HG03432 (cell line): ENCODE results near the gene PODXL.
A peak's percentile ranks its signal among the peaks of the same experiment; 100 is the strongest.
"Not testable (repeated sequence)": the region's sequence is repeated elsewhere in the genome, so short reads cannot be mapped to it uniquely, and the experiment has no call there.

ENCODE experiments used
- ATAC-seq: cut with Tn5 transposase; IDR thresholded peaks from one replicate; pipeline ENCODE4 v1.9.1; 2021; ENCODE audit warnings: mild to moderate bottlenecking, moderate library complexity; ENCODE audit not compliant: unreplicated experiment

The PODXL gene

DNA sequence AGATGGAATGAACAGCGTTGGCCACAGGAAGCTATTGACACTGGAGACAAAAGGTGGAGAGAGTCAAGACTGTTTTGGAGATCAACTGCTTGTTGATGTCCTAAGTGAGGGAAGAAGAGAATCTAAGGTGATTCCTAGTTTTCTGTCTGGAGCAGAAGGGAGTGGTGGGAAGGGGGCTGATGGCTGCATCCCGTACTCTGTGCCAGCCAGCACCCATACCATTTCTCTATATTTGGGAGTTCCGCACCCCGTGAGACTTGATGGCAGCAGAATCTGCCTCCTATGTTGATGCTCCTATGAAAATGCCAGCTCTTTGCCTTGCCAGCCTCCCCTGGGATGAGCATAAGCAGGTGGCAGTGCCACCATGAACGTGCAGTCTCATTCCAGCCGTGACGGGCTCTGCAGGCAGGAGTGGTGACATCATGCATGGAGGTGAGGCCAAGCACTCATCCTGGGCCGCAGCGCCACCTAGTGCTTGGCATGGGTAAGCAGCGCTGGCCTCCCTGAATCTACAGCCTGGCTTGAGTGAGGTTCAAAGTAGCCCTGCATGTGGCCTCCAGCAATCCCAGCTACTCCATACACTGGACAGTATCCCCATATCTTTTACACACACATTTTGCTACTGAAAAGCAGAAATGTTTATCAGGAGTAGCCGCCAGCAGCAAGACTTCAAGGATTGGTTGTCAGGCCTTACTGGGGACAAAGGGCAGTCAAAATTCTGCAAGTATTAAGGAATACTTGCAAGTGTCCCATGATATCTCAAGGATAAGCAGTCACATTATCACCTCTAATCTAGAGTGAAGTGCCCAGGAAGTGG is 43.0 kb downstream of the PODXL start:
- ATAC-seq: peak; percentile 96

DNA sequence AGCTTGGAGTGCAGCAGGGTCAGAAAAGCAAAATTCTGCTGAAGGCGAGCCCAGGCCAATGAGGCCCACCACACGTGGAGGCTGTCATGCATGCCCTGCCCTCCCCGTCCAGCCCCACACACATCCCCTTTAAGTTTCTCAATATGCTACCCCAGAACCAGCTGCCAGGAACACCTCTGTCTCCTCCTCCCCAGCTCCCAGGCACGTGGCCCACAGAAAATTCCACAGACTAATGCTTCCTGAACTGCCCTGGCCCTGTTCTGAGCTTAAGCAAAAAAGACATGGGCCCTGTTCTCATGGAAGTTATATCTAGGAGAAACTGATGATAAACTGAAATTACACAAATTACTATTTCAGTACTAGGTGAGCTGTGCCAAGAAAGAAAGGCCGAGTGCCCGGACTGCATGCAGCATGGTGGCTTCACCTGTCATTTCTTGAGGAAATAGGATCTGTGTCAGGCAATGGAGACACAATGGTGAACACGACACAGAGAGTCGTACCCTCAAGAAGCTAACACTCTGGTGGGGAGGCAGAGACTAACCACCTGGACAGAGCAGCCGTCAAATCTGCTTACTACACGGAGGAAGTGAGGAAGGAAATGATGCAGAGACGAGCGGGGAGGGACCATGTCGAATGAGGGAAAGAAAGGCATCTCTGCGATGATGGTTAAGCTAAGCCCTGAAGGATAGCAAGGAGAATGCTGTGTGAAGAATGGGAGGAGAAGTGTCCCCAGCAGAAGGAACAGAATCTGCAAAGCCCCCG is 44.5 kb downstream of the PODXL start:
- ATAC-seq: no peak

DNA sequence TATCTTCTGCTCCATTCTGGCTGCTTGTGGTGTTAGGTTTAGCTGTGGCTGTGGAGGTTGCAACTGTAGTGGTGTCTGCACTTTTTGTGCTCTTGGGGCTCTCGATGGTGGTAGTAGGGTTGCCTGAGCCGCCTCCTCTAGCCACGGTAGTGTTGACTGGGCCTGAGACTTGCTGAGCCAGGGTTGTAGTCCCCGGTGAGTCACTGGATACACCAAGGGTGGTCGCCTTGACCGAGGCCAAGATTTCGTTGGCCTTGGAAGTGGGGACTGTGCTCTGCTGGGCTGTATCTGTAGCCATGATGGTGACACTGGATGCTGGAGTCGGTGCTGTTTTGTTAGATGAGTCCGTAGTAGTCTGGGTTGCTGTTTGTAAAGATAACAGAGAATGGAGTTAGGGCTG is 45.4 kb downstream of the PODXL start:
- no peak for ATAC-seq

DNA sequence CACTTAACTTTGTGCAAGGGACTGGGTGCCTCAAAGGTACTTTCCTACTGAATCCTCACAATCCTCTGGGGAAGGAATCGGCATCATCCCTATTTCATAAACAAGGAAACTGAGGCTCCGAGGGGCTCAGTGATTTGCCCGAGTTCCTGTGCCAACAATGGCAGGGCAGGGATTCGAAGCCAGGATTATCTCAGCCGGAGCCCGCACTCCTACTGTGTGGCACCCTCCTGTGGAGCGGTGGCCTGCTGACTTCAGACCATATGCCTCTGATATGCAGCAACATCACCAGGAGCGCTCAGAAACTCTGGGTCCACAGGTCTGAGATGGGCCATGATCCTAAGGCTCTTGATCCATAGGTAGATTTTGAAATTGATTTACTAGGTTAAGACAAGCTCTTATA is 46.6 kb downstream of the PODXL start:
- no peak for ATAC-seq

DNA sequence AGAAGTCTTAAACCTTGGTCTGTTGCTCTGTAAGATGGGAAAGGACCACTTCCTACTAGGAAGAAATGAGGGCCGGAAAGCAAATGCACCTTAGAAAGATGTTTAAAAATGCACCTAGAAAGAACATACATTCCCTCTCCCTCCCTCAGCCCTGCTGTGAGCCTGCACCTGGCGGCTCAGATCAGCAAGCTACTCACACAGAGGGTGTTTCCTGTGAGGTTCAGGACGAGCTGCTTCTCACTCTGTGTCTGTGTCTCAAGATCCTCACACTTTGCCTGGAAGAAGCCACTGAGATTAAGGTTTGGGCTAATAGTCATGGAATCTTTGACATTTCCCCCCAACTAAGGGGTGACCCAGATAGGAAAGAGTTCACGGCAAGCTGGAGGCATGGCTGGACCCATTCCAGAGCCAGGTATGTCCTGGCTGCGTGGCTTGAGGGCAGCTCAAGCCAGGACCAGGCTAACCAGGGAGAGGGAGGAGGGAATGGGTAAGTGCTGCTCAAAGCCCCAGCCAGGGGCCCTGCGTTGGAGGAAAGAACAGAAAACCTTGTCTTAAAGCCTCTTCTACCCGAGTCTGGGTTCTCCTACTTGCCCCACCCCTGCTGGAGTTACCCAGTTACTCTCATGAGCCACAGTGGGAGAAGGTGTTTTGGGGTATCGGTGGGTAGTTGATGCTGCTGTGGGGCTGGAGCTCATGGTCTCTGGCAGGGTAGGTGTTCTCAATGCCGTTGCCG is 47.5 kb downstream of the PODXL start:
- no peak for ATAC-seq

DNA sequence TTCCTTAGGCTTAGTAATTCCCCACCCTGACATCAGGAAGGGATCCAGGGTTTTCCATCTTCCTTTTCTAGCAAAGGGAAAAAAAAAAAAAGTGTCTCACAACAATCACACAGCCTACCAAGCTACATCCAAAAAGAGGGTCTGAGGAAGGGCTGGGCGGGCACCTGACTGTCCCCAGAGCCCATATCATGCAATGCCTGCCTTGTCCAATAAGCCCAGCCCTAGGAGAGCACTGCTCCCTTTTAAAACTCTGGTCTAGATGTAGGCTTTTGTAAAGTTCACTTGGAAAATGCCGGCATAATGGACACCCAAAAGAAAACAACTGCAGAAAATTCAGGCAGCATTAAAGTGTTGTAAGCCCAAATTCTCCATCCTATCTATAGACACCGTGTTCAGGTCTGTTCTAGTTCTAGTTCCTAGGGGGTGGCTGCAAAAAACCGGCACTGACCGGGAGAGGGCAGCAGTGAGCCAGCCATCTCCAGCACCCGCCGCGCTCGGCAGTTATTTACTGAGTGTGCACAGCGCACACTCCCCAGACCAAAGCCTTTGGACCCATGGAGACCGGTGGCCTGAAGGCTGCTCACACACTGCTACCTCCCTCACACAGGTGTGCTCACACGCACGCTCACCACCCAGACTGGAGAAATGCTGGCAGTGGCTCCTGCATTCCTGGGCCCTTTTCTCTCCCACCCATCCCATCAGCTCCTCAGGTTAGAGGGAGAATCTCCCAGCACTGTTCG is 48.7 kb downstream of the PODXL start:
- peak; percentile 85 for ATAC-seq

DNA sequence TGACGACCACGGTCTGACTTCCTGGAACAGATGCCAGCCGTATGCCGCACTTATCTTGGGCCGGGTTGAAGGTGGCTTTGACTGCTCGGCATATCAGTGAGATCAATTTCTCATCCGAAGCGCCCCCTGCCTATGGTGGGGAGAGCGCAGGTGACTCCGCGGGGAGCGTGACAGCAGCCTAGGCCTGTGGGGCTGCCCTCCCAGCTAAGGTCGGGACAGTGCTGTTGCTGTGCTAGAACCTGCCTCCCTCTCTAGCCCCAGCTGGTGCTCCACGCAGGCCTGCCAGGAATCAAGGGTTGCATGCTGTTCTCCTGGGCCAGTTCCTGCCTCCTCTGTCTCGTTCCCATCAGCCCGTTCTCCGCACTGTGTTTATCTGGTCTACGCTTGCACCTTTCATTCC is 49.8 kb downstream of the PODXL start:
- no peak for ATAC-seq

DNA sequence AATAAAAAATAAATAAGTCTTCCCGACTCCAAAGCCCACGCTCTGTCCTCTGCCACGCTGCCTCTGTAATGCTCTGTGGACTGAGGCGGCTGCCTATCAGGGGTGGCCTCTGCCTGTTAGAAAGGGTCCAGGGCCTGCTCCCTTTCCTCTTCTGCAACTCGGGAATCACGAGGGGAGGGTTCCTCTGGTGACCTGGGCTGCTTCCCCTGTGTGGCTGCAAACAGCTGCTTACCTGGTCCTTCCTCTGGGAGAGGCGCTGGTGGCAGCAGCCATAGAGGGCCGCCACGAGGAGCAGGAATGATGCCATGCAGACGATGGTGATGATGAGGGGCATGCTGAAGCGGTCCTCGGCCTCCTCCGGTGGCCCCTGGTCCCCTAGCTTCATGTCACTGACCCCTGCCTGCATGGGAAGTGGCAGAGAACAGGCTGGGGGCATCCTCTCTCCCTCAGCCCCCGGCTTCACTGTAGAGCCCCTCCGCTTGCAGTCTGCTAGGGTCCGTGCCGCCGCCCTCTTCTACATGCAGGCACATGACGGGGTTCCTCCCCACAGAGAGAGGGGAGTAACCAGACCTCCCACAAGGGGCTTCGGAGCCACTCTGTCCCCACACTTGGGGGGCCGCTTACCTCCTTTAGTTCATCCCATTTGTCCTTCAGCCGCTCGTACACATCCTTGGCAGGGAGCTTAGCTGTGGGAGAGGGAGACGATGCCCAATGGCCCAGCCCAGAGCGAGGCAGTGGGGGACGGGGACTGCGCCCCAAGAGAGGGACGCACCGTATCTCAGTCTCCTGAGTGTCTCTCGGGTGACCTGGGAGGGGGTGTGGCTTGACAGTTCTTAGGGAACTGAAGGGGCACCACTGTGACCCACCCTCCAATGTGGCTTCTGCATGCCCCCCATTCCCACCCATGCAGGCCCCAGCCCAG is 50.5 kb downstream of the PODXL start:
- ATAC-seq: no peak

DNA sequence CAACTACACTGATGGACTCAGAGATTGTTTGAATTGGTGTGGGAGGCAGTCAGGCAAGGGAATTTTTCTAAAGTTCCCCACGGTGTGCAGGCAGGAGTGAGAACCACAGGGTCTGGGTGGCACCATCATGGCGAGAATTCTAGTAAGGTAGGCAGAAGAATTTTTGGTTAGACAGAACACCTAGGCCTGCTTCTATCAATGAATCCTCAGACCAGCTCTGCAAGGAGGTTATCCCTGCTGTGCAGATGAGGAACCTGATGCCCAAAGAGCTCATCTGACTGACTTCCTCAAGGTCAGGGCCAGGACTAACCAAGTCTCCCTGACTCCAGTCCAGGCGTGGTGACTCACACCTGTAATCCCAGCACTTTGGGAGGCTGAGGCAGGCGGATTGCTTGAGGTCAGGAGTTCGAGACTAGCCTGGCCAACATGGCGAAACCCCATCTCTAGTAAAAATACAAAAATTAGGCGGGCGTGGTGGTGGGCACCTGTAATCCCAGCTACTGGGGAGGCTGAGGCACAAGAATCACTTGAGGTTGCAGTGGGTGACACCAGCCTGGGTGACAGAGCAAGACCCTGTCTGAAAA is 51.3 kb downstream of the PODXL start:
- not testable (repeated sequence) for ATAC-seq

DNA sequence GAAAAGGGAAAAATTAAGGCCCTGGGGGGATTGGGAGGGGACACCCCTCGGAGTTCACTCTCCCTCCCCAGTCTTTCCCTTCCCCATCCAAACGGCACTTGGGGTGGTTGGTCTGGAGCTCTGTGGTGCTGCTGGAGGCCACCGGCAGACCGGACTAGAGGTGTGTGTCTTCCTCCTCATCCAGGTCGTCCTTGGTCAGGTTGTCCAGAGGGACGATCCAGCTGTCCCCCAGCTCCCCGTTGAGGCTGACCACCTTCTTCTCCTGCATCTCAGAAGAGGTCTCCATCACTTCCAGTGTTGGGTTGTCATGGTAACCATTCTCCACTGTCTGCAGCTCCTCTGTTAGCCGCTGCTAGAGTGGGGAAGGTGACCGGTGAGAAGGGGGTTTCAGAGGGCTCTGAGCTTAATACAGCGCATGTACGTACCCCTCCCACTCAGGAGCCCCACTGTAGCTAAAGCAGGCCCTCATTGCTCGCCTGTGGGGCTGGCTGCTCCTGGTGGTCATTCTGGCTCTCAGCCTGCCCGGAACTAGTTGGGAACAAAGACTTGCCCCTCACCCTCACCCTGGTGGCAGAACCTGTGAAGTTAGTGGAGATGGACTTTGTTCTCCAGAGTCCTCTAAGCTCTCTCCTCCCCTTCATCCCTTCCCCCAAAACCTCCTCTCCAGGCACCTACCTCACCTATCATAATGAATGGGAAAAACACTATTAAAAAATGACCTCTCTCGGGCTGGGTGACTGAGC is 52.1 kb downstream of the PODXL start:
- ATAC-seq: no peak

DNA sequence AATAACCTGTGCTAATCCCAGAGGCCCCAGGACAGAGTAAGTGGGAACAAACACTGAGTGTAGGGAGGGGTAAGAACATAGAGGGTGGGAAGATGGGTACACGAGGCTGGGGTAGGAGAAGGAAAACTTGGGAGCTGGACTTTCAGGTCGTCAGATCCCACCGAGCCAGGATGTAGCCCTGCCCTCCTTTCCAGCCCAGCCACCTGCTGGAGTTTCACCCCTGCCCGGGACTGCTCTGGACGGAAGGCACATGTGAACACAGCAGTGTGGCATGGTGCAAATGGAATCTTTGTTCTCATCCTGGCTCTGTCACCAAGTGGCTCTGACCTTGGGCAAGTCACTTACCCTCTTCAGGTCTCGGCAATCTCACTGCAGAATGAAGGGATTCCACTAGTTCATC is 52.8 kb downstream of the PODXL start:
- no peak for ATAC-seq

DNA sequence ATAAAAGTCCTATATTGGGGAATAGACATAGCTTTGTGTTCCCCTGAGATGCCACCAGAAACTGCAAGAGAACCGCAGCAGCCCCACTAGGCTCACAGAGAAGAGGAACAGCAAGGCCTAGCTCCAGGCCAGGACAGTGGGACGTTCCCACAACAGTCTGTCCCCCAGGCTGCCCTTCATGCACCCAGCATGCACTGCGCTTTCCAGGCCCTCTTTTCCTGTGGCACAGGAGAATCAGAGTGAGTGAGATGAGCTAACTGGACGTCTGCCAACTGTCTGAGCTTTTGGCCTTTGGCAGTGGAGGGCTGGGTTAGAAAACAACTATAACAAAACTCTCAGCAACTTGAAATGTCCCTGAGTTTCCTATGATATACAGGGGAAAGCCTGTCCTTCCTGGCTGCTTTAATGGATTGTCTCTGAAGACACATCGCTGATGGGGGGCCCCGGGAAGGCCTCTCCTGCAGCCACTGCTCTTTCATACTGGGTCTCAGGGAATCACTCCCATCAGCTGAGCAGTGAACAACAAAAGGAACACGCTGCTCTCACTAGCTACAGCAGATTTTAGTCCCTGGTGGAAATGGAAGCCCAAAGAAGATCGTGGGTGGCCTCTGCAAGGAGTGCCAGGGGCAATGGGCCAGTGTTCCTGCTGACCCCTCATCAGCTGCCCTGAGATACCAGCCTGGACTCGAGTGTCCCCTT is 53.5 kb downstream of the PODXL start:
- no peak for ATAC-seq

DNA sequence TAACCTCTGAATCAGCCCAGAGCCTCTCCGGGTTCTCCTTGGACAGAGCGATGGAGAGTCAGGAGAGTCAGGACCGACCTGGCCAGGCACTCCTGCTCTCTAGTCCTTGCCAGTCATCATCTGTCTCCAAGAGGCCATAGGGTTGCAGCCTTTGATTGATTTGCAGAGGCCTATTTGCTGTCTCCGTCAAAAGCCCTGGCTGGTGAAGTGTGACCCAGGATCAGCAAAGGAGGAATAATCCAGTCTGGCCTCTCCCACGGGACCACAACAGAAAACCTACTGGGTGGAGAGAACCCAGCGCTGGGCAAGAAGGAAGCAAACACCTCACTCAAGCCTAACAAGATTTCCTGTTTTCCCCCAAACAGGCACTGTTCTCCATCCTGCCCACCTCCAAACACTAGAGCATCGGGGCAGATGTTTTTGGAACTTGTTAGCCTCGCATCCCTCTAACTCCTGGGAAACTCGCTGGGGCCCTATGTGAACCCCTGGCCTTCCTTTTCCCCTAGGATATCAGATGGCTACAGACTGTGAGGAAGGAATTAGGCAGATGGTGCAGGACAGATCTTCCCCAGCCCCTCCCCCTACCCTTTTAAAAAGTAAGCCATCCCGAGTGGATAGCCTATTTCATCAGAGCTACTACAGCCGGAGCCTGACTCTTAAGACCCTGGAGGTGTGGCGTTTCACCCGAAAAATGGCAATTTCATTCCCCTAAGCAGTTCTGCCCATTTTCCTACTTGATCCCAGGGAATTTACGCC is 54.3 kb downstream of the PODXL start:
- no peak for ATAC-seq

DNA sequence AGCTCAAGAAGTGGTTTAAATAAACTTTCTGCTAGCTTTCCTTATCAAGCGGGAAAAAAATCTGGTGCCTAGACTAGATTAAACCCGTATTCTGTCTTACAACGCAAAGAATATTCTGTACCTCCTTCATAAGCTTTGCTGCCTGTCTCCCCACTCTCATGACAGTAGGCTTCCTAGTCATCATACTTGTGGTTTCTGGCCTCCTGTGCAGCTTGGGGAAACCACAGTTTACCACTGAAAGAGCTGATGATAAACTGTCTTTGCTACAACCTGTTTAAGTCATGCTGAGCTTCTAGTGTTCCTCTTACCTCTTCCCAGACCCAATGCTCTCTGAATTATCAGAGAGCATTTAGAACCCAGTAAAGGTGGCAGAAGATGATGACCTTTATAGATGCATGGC is 55.0 kb downstream of the PODXL start:
- ATAC-seq: peak; percentile 83

DNA sequence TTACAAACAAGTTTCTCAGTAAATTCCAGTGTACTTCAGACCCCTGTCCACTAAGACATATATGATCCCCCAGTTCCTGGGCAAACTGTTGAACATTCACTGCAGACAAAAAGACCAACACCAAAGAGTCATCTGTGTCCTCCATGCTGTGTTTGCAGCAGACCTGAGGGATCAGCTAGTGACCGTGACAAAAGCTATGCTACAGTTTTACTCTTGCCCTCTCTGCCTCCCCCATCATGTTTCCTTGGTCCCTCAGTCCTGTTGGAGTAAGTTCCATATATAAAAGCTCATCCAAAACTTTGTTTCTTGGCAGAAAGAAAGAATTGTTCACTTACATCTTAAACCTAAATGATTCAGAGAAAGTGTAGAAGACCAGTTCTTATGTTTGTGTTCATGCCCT is 56.1 kb downstream of the PODXL start:
- no peak for ATAC-seq

DNA sequence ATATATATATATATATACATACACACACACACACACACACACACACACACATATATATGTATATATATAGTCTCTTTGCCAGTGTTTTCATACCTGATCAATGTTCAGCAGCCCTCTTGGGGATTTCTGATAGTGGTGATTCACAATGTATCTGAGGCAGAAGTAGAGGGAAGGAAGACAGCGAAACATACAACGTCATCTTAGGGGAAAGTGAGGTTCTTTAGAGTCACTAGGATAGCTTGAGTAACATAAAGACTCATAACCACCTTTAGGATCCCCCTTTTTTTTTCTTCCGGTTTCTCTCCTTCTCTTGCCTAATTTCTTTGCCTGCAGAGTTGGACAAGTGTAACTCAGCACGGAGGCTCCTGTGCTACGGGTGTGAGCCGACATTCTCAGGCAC is 56.6 kb downstream of the PODXL start:
- no peak for ATAC-seq

DNA sequence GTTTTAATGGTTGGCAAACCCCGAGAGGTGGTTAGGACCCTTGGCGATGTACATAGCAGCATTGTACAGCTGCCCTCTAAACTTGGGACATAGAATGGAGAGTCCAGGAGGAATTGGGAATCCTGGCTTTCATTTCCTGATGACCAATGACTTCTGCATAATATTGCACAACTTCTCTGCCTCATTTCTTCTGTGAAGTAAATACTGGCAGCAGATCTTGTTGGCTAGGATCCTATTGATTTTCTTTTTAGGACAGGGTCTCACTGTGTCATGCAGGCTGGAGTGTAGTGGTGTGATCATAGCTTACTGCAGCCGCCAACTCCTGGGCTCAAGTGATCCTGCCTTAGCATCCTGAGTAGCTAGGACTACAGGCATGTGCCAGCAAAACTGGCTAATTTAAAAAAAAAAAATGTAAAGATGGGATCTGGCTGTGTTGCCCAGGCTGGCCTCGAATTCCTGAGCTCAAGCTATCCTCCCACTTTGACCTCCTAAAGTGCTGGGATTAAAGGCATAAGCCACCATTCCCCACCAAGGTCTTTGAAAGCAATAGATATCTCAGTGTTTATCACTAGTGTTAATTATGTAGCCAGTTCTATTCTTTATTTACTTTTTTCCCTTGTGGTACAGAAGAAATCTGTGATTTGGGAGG is 58.1 kb downstream of the PODXL start:
- ATAC-seq: no peak
